RCC 7860 (cell line): Measurements from ENCODE around the gene SPATA31C1.
A peak's percentile ranks its signal among the peaks of the same experiment; 100 is the strongest.
"Not testable (repeated sequence)": the region's sequence is repeated elsewhere in the genome, so short reads cannot be mapped to it uniquely, and the experiment has no call there.

Source experiments
- DNase-seq: peaks from one replicate; pipeline ENCODE4 v3.0.0-alpha.2; 2015; ENCODE audit warnings: low spot score
- FAIRE-seq: peaks from 2 replicates; lab custom pipeline; 2012; peaks lifted over from hg19 to GRCh38; lab: Jason Lieb, UNC

Gene SPATA31C1

DNA sequence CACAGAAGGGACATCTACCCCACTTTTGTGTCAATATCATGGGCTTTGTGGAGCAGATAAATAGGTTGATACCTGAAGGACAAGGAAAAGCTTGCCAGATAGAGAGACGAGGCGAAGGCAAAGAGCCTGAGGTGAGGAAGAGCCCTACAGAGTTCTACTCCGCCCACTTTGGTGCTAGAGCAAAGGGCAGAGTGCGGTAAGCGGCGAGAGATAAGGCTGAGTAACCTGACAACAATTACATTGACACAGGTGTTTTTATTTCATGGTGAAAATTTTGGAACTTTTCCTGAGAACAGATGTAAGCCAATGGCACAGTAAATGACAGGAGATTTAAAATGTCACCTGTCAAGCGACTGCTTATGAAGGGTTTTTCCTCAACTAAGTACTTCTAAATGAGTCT, 16.7 kb downstream of the SPATA31C1 start:
- not testable (repeated sequence) for FAIRE-seq, DNase-seq

DNA sequence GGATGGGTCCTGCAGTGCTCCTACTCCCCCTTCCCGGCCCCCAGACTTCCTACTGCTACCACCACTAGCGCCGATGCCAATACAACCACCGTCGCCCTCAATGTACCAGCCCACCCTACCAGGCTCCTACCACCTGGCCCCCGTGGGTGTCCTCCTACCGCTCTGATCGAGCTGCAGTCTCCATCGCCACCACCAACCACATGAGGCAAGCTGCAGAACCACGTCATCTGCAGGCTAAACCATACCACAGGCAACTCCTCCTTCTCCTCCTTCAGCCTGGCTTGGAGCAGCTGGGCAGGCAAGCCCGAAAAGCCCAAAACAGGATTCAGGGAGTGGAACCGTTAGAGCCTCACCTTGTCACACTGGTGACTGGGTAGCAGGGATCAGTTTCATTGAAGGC, 19.6 kb downstream of the SPATA31C1 start:
- not testable (repeated sequence) for DNase-seq, FAIRE-seq

DNA sequence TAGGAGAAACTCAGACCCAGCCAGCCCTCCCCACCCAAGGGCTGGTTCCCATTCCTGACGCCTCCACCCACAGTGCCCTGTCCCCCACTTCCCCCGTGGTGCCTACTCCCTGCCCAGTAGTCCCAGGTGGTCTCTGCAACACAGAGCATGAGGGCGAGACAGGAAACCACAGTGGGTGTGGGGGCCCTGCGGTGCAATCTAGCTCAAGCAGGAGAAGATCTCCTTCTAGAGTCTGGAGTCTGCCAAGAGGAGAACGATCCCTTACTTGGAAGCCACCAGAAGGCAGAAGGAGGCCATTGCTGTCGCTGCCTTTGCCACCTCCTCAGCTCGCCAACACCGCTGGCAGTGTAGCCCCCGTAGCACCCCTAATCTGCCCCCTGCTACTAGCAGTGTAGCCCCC, 20.2 kb downstream of the SPATA31C1 start:
- DNase-seq, FAIRE-seq: not testable (repeated sequence)

DNA sequence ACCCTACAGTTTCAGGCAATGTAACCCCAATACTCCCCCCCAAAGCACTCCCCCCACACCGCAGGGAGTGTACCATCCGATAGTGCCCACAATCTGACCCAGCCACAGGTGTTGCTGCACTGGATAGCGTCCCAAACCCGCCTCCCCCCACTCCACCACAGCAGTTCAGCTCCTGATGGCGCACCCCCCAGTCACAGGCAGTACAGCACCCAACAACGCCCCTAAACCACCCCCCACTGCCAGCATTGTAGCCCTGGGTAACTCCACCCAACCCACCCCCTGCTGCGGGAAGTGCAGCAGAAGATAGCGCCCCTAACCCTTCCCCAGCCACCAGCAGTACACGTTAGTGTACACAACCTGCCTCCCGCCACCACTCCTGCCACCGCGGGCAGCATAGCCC, 20.6 kb downstream of the SPATA31C1 start:
- FAIRE-seq, DNase-seq: not testable (repeated sequence)

DNA sequence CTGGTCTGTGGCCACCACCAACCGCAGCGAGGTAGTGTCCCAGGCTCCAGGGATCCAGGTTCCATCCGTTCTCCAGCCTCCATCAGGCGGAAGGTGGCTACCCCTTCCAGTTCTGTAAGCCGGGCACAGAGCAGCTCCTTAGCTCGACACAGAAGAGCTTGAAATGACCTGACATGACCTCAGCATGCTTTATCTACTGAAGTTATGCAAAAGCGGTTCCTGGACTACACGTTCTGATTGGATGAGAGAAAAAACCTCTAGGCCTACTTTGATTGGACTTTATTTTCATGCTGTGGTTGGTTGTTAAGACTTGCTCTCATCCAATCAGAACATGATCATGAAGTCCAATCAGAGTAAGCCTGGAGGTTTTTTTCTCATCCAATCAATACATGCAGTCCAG, 21.3 kb downstream of the SPATA31C1 start:
- not testable (repeated sequence) for DNase-seq, FAIRE-seq

DNA sequence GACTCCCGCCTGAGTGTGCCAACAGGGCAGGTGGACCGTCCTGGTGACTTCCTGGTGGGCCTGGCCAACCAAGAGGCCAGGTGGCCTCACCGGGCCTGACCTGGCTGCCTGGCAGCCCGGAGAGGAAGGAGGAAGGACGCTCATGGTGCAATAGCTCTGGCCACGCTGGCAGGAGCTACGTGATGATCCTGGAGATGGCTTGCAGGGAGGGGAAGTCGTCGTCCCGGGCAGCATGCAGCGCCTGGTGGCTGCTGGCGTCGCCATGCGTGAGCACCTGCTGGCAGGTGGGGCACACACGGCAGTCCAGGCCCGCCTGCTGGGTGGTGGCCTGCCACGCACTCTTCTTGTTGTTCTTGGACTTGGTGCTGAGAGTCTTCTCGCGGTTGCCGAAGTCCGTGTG, 26.3 kb downstream of the SPATA31C1 start:
- no peak for FAIRE-seq
- no peak for DNase-seq

DNA sequence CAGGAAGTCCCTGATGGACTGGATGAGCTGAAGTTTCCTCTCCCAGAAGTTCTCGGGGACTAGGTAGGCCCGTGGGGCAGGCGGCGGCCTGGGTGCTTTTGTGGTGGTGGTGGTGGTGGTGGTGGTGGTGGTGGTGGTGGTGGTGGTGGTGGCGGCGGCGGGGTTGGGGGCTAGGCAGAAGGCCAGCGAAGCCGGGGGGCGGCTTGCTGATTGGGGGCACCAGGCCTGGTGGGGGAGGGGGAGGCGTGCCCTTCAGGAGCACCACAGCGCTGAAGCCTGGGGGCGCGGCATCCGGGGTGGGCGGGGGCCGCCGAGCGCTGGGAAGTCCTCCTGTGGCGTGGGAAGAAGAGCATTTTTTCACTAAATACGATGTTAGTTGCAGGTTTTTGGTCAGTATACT, 26.9 kb downstream of the SPATA31C1 start:
- FAIRE-seq: no peak

DNA sequence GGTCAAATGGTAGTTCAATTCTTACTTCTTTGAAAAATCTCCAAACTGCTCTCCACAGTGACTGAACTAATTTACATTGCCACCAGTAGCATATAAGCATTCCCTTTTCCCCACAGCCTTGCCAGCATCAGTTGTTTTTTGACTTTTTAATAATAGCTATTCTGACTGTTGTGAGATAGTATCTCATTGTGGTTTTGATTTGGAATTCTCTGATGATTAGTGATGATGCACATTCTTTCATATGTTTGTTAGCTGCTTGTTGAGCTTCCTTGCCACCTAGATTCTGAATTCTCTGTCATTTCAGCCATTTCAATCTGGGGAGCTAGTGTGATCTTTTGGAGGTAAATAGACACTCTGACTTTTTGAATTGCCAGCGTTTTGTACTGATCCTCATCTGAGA, 32.5 kb downstream of the SPATA31C1 start:
- no peak for FAIRE-seq
- DNase-seq: no peak

More for the DNA sequence above, 26.9 kb downstream of the SPATA31C1 start:
- no peak for DNase-seq

DNA sequence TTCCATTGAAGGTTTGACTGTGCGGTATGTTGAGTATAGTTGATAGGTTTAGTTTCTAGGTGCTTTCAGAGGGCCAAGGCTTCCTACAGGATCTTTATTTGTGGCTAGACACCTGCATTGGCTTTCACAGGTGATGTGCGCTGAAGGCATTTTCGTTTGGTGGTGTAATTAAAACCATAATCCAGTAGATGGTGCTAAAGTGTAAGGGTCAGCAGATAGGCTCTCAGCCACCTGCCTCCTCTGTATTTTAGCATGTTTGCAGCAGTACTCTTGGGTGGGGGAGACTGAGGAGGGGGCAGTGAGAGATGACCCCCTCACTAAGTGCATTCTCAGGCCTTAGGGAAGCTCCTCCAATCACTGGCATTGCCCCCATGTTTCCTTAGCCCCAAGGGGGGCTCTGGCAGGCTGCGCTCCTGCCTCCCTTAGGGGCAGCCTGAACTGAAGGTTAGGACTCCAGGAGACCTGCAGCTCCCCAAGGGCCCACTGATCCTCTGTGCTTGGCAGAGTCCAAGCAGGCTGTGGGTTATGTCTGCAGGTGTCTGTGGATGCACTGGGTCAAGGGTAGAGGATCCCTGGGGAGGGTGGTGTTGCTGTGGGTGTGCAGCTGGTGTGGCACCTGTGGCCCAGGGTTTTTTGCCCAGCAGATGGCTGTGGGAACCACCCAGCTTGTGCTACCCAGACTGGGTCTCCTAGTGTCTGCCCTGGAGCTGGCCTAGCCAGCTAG, 33.2 kb downstream of the SPATA31C1 start:
- DNase-seq: no peak
- FAIRE-seq: no peak

DNA sequence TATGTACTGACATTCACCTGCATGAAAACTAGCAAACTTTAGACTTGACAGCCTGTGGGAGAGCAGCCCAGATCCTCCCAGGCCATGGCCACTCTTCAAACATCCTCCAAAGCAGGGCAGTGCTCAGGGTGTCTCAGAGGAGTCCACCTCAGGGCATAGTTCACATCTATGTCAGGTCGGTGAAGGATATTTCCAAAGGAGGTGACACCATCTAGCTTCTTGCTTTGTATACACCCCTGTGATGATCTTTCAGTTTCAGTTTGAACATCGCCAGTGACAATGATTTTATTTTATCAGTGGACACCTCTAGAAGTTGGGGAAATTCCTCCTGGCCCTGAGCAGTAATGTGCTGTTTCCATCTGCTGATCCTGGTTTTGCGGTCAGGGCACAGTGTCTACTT, 36.5 kb downstream of the SPATA31C1 start:
- no peak for DNase-seq
- FAIRE-seq: no peak

DNA sequence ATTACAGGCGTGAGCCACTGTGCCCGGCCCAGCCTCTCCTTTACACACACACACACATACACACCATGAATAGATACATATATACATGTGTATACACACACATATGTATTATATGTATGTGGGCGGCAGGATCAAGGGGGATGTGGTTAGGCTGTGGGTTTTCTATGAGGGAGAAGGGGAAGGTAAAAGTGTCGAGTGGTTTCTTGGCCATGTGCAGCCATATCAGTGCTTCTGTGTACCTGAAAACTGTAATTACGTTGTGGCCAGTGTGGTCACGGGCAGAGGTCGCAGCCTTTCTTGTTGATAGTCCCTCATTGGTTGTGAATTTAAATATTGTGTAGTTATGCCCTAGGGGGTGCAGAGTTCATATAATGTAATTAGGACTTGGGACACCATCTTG, 40.1 kb downstream of the SPATA31C1 start:
- DNase-seq: no peak
- no peak for FAIRE-seq

DNA sequence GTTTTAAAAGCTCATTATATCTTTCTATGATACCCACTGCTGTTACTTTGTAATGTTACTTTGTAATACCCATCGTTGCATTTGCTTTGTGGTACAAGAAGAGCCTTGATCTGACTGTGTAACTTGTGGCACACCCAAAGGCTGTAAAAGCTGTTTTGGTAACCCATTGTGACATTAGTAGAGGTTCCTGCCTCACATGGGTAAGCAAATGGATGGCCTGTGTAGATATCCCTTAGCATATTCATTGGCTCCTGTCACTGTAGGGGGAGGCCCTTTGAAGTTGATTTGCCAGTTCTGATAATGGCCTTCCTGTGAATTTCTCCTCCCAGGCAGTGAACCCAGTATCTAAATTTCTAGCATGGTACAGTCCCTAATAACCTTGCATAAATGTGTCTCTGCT, 40.8 kb downstream of the SPATA31C1 start:
- DNase-seq (no peak), FAIRE-seq (no peak)

DNA sequence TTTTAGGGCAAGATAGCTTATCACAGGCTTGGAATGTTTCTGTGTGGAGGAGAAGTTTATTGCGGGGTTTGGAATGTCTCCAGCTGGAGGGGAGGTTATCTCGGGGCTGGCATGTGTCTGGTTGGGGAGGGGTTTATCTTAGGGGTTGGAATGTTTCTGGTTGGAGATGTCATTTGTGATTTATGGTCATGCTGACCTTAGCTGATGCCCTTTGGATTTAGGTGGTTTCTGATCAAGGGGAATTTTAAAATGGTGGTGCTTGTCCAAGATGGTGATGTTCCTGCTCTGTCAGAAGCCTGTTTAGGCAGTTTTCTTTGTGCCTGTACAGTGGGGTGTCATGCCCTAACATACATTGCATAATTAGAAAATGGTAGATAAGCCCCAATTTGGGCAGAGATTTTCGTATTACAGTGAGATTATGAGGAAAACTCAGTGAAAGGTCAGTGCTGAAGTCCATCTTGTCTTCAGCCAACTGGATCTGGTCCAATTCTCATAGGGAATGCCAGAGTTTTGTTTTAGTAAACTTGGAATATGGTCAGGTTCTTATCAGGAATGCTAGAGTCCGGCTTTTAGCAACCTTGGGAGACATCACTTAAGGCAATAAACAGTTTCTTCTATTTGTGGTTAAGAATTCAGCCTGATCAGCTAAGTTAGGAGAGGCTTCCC, 42.3 kb downstream of the SPATA31C1 start:
- FAIRE-seq (no peak), DNase-seq (peak; percentile 28)

DNA sequence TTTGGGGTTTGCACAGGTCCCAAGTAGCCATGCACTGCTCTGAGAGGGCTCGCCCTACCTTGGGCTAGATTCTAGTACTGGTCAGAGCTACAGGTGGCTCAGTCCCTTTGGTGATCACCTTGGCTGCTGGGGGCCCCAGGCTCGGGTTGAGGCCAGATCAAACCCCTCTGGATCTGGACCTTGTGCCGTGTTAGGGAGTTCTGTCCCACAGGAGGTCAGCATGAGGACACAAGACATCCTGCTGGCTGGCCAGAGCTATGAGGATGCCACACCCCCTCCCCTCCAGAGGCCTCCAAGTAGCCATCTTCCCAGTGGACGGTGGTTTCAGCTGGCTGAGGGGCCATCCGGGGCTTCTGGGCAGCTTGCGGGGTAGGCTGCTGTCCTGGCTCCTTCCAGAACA, 46.0 kb downstream of the SPATA31C1 start:
- no peak for DNase-seq
- no peak for FAIRE-seq

DNA sequence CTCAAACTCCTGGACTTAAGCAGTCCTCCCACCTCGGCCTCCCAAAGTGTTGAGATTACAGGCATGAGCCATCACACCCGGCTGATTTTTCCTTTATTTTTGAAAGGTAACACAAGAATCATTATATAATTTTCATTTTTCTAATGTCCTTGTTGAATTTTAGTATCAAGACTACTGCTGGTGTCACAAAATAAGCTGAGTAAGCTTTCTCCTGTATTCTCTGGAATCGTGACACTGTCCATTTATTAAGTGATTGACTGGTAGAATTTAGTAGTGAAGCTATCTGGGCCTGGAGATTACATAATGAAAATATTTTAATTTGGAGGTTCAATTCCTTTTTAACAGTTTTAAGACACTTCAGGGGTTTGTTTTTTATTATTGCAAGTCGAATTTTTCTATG, 47.1 kb downstream of the SPATA31C1 start:
- FAIRE-seq (no peak), DNase-seq (no peak)

DNA sequence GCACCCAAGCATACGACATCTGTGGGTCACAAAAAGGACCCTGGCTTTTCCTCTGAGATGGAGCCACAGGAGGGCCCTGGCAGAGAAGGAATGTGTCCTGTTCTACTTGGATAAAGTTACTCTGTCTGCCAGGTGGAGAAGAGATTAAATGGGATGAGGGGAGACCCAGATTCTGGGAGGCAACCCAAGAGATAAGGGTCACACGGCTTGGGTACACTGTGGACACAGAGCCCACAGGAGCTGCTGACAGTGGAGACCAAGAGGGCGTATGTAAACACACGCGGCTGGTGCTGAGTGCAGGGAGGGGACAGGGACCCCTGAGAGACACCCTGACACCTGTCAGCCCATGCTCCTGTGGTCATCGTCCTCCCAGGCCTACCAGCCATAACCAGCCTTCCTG, 50.4 kb downstream of the SPATA31C1 start:
- DNase-seq (no peak), FAIRE-seq (no peak)

DNA sequence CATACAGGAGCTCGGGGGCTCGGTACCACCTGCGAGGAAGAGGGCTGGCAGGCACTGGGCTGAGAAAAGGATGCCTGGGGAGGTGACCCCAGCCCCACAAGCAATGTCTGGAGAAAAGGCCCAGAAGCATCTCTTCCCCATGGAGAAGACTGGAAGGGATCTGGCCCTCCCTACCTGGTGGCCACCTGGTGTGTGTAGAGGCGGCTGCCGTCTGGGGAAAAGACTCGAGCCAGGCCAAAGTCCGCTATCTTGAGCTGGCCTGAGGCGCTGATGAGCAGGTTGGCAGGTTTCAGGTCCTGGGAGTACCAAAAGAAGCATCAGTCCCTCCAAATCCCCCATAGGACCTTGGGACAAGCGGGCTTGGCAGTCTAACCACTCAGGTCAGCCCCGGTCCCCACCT, 52.8 kb downstream of the SPATA31C1 start:
- FAIRE-seq (no peak), DNase-seq (no peak)

DNA sequence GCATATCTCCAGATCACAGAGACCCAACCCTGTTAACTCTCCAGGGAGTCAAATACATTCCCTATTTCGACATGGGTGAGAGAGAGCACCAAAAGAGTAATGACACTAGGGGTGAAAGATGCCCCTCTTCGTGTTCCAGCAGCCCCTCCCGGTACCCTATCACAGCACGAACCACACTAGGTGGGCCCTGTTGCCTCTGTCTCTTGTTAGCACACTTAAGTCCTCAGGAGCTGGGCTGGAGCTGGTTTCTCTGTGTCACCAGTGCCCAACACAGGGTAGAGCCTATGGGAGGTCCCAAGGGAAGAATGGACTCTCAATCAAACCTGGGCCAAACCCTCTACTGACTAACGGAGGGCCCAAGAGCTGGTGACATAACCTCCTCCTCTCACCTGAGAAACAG, 55.4 kb downstream of the SPATA31C1 start:
- no peak for FAIRE-seq
- DNase-seq: no peak
